ENCODE data around the gene PIGL. TPM values are rescaled to one million over a fixed set of nuclear protein-coding genes. Genes with fewer than 3 reads are reported as not detected.

Gene PIGL
- total and polyA plus RNA-seq, 2 donors (not counting 1 experiment from before 2014, with no cell fraction given): 16.4 to 19.3 TPM

DNA sequence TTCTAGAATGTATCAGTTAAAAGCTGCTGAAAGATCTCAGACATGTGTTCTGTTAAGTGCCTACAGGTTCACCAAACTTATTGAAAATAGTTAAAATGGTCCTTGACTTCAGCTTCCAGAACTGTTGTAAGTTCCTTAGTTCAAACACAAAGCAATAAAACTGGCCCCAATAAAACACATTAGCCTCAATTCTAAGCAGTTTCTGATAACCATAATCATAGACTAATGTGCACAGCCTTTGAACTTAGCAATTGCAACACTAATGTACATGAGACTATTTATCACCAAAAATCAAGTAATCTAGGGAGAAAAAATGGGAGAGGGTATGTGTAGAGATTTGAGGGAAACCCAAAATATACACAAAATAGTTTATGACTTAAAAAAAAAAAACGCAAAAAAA lies 15.4 kb downstream of the PIGL start:
- DNase-seq (ENCODE audit: low read depth in 2 of 2): no peak
- Histone ChIP-seq H4K20me1 (ENCODE audit: control insufficient read depth, extremely low read depth, insufficient read depth, low read length) (no peaks in the 10 kb centered on the region), H3K9ac (ENCODE audit: insufficient read depth, low read length) (no peak overlapping the region), H3K4me2 (ENCODE audit: extremely low read depth, insufficient read depth, low read length) (no peak overlapping the region), H3K27ac (ENCODE audit: insufficient read depth, low read length) (no peak overlapping the region), H3K79me2 (ENCODE audit: control insufficient read depth, insufficient read depth, low read length) (no peaks in the 10 kb centered on the region), H3K36me3 (ENCODE audit: control insufficient read depth, insufficient read depth, low read length) (no peaks in the 10 kb centered on the region), H3K9me3 (ENCODE audit: control insufficient read depth, insufficient read depth, low read depth, low read length) (no peaks in the 10 kb centered on the region), H3K4me3 (replicated peaks in 1 of 4; ENCODE audit: control extremely low read depth in 1 of 4, insufficient read depth in 1 of 4, low read depth in 3 of 4, low read length in 4 of 4) (no peak overlapping the region), H3K27me3 (ENCODE audit: control insufficient read depth, insufficient read depth, low read length) (no peaks in the 10 kb centered on the region), H3K4me1 (ENCODE audit: control insufficient read depth, extremely low read depth, insufficient read depth, low read length) (peaks cover 2% of the 10 kb centered on the region), H2AFZ (ENCODE audit: low read length) (no peak overlapping the region)
- no peak for TF ChIP-seq EZH2 (IDR thresholded peaks at IDR 0.05; ENCODE audit: low read length, missing control alignments)
- TF ChIP-seq, protein P1, sequence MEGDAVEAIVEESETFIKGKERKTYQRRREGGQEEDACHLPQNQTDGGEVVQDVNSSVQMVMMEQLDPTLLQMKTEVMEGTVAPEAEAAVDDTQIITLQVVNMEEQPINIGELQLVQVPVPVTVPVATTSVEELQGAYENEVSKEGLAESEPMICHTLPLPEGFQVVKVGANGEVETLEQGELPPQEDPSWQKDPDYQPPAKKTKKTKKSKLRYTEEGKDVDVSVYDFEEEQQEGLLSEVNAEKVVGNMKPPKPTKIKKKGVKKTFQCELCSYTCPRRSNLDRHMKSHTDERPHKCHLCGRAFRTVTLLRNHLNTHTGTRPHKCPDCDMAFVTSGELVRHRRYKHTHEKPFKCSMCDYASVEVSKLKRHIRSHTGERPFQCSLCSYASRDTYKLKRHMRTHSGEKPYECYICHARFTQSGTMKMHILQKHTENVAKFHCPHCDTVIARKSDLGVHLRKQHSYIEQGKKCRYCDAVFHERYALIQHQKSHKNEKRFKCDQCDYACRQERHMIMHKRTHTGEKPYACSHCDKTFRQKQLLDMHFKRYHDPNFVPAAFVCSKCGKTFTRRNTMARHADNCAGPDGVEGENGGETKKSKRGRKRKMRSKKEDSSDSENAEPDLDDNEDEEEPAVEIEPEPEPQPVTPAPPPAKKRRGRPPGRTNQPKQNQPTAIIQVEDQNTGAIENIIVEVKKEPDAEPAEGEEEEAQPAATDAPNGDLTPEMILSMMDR (conservative IDR thresholded peaks at IDR 0.05 in 1 of 2, IDR thresholded peaks at IDR 0.05 in 1 of 2; ENCODE audit: low read depth in 1 of 2, low read length in 2 of 2): no peak

- TF ChIP-seq EZH2 (IDR thresholded peaks at IDR 0.05; ENCODE audit: low read length, missing control alignments): no peak
- TF ChIP-seq, protein P1 (conservative IDR thresholded peaks at IDR 0.05 in 1 of 2, IDR thresholded peaks at IDR 0.05 in 1 of 2; ENCODE audit: low read depth in 1 of 2, low read length in 2 of 2): no peak
- DNase-seq (ENCODE audit: low read depth in 2 of 2): no peak
- no peaks in the 10 kb centered on the region for H3K27me3 ChIP-seq (ENCODE audit: control insufficient read depth, insufficient read depth, low read length)
Measured at GRCh38 chr17:16239931-16240330, 22.9 kb downstream of the PIGL start.

GRCh38 chr17:16241906-16242399 lies 24.9 kb downstream of the PIGL start:
- Histone ChIP-seq H3K79me2 (ENCODE audit: control insufficient read depth, insufficient read depth, low read length) (no peaks in the 10 kb centered on the region), H3K27me3 (ENCODE audit: control insufficient read depth, insufficient read depth, low read length) (no peaks in the 10 kb centered on the region), H3K9me3 (ENCODE audit: control insufficient read depth, insufficient read depth, low read depth, low read length) (no peaks in the 10 kb centered on the region), H3K9ac (ENCODE audit: insufficient read depth, low read length) (no peak overlapping the region), H3K4me3 (replicated peaks in 1 of 4; ENCODE audit: control extremely low read depth in 1 of 4, insufficient read depth in 1 of 4, low read depth in 3 of 4, low read length in 4 of 4) (no peak overlapping the region), H3K27ac (ENCODE audit: insufficient read depth, low read length) (no peak overlapping the region), H3K4me2 (ENCODE audit: extremely low read depth, insufficient read depth, low read length) (no peak overlapping the region), H4K20me1 (ENCODE audit: control insufficient read depth, extremely low read depth, insufficient read depth, low read length) (no peaks in the 10 kb centered on the region), H3K36me3 (ENCODE audit: control insufficient read depth, insufficient read depth, low read length) (no peaks in the 10 kb centered on the region), H2AFZ (ENCODE audit: low read length) (no peak overlapping the region), H3K4me1 (ENCODE audit: control insufficient read depth, extremely low read depth, insufficient read depth, low read length) (no peaks in the 10 kb centered on the region)
- TF ChIP-seq, protein P1 (conservative IDR thresholded peaks at IDR 0.05 in 1 of 2, IDR thresholded peaks at IDR 0.05 in 1 of 2; ENCODE audit: low read depth in 1 of 2, low read length in 2 of 2): no peak
- TF ChIP-seq EZH2 (IDR thresholded peaks at IDR 0.05; ENCODE audit: low read length, missing control alignments): no peak
- DNase-seq (ENCODE audit: low read depth in 2 of 2): no peak

More at GRCh38 chr17:16239931-16240330, 22.9 kb downstream of the PIGL start:
- Histone ChIP-seq H3K9me3 (ENCODE audit: control insufficient read depth, insufficient read depth, low read depth, low read length) (no peaks in the 10 kb centered on the region), H3K27ac (ENCODE audit: insufficient read depth, low read length) (no peak overlapping the region), H3K4me2 (ENCODE audit: extremely low read depth, insufficient read depth, low read length) (no peak overlapping the region), H3K36me3 (ENCODE audit: control insufficient read depth, insufficient read depth, low read length) (no peaks in the 10 kb centered on the region), H2AFZ (ENCODE audit: low read length) (no peak overlapping the region), H3K79me2 (ENCODE audit: control insufficient read depth, insufficient read depth, low read length) (no peaks in the 10 kb centered on the region), H3K4me1 (ENCODE audit: control insufficient read depth, extremely low read depth, insufficient read depth, low read length) (no peaks in the 10 kb centered on the region), H3K4me3 (replicated peaks in 1 of 4; ENCODE audit: control extremely low read depth in 1 of 4, insufficient read depth in 1 of 4, low read depth in 3 of 4, low read length in 4 of 4) (no peak overlapping the region), H4K20me1 (ENCODE audit: control insufficient read depth, extremely low read depth, insufficient read depth, low read length) (no peaks in the 10 kb centered on the region), H3K9ac (ENCODE audit: insufficient read depth, low read length) (no peak overlapping the region)
